ENCODE results near the gene NGRN. TPM values are rescaled to one million over a fixed set of nuclear protein-coding genes. Genes with fewer than 3 reads are reported as not detected.

The NGRN gene
- total and polyA plus RNA-seq, 2 of the 8 experiments (the other 6 are each of a cell fraction or from before 2014, with no cell fraction given), result 60.1 to 101 TPM

GRCh38 chr15:90294159-90294558 is 28.7 kb downstream of the NGRN start (continued):
- TF ChIP-seq JUN (IDR thresholded peaks at IDR 0.05; ENCODE audit: low read depth, low read length) (no peak), ZNF274 (IDR thresholded peaks at IDR 0.05; ENCODE audit: borderline replicate concordance, extremely low read depth, low read length) (no peak), KDM5A (IDR thresholded peaks at IDR 0.05; ENCODE audit: low read length) (no peak), RFX5 (IDR thresholded peaks at IDR 0.05; ENCODE audit: borderline replicate concordance, low read depth, low read length) (no peak), SP1 (IDR thresholded peaks at IDR 0.05; ENCODE audit: low read depth, low read length) (no peak), KDM1A (IDR thresholded peaks at IDR 0.05; ENCODE audit: borderline replicate concordance, low read length) (no peak)
